GM23248 (cell line): ENCODE measurements around the gene CCDC144A.
"Not testable (repeated sequence)": the region's sequence is repeated elsewhere in the genome, so short reads cannot be mapped to it uniquely, and the experiment has no call there.

ENCODE experiments used
- EZH2 ChIP-seq: fragments of 200-600 bp; sonication (generic); IDR thresholded peaks from 2 replicates; pipeline ENCODE4 v1.6.1; 2018; ENCODE audit warnings: antibody characterized with exemption, mild to moderate bottlenecking; ENCODE audit not compliant: insufficient read depth, poor library complexity, severe bottlenecking
- EZH2phosphoT487 ChIP-seq: fragments of 200-600 bp; sonication (generic); IDR thresholded peaks from 2 replicates; pipeline ENCODE4 v1.6.1; 2018; ENCODE audit warnings: antibody characterized with exemption, moderate library complexity, mild to moderate bottlenecking, low read depth; ENCODE audit not compliant: insufficient read depth

DNA sequence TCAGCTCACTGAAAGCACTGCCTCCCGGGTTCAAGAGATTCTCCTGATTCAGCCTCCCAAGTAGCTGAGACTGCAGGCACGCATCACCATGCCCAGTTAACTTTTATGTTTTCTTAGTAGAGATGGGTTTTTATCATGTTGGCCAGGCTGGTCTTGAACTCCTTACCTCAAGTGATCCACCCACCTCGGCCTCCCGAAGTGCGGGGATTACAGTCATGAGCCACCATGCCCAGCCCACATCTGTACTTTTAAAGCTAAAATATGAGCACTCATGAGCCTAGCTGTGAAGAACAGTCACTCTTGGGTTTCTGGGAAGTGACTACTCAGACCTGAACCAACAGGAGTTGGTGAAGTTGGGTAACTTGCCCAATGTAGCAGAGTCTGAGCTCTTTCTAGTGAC lies 120.2 kb downstream of the CCDC144A start:
- not testable (repeated sequence) for TF ChIP-seq EZH2, EZH2phosphoT487
